GM18519 (cell line): Measurements from ENCODE around the gene UBL7.
A peak's percentile ranks its signal among the peaks of the same experiment; 100 is the strongest.
"Not testable (repeated sequence)": the region's sequence is repeated elsewhere in the genome, so short reads cannot be mapped to it uniquely, and the experiment has no call there.

Experiments
- ATAC-seq: cut with Tn5 transposase; IDR thresholded peaks from one replicate; pipeline ENCODE4 v1.9.1; 2021; ENCODE audit warnings: mild to moderate bottlenecking, moderate library complexity; ENCODE audit not compliant: unreplicated experiment, low FRiP score

UBL7 gene

GRCh38 chr15:74460871-74461846 is at the start of gene UBL7:
UBL7 (minus strand) TSS chr15:74461160; CDS start chr15:74458867, 2,293 bp downstream.
- ATAC-seq: peak; percentile 52

- no peak for ATAC-seq
Measured at GRCh38 chr15:74506515-74506840, 45.5 kb upstream of the UBL7 start.

GRCh38 chr15:74505837-74506514 is 45.0 kb upstream of the UBL7 start:
- ATAC-seq: no peak

- ATAC-seq: no peak
Measured at GRCh38 chr15:74504836-74505235, 43.9 kb upstream of the UBL7 start.

GRCh38 chr15:74504418-74504817 is 43.5 kb upstream of the UBL7 start:
- no peak for ATAC-seq

GRCh38 chr15:74502301-74502700 is 41.3 kb upstream of the UBL7 start:
- ATAC-seq: no peak

- ATAC-seq: no peak
Measured at GRCh38 chr15:74500401-74500800, 39.4 kb upstream of the UBL7 start.

GRCh38 chr15:74499366-74499765 is 38.4 kb upstream of the UBL7 start:
- ATAC-seq: no peak

GRCh38 chr15:74497584-74497983 is 36.6 kb upstream of the UBL7 start:
- ATAC-seq: no peak

- ATAC-seq: no peak
Measured at GRCh38 chr15:74496648-74497047, 35.7 kb upstream of the UBL7 start.

GRCh38 chr15:74490339-74490689 is 29.4 kb upstream of the UBL7 start:
- ATAC-seq: no peak

GRCh38 chr15:74489518-74490338 is 28.8 kb upstream of the UBL7 start:
- ATAC-seq: no peak

- no peak for ATAC-seq
Measured at GRCh38 chr15:74488776-74489175, 27.8 kb upstream of the UBL7 start.

GRCh38 chr15:74482661-74483060 is 21.7 kb upstream of the UBL7 start:
- no peak for ATAC-seq

GRCh38 chr15:74480364-74480763 is 19.4 kb upstream of the UBL7 start:
- ATAC-seq: not testable (repeated sequence)

GRCh38 chr15:74471621-74472020 is 10.7 kb upstream of the UBL7 start:
- ATAC-seq: not testable (repeated sequence)

- no peak for ATAC-seq
Measured at GRCh38 chr15:74470631-74471395, 9.9 kb upstream of the UBL7 start.

- no peak for ATAC-seq
Measured at GRCh38 chr15:74468341-74469032, 7.5 kb upstream of the UBL7 start.

- ATAC-seq: no peak
Measured at GRCh38 chr15:74466570-74466969, 5.6 kb upstream of the UBL7 start.

- ATAC-seq: no peak
Measured at GRCh38 chr15:74464897-74465296, 3.9 kb upstream of the UBL7 start.
